GM12892 (cell line): ENCODE data around the gene HIVEP2.

Experiments
- DNase-seq: peaks from one replicate; pipeline ENCODE4 v3.0.0; 2011; ENCODE audit not compliant: insufficient read length
- FAIRE-seq: peaks from 2 replicates; lab custom pipeline; 2011; peaks lifted over from hg19 to GRCh38; lab: Jason Lieb, UNC
- POLR2A ChIP-seq: IDR thresholded peaks from 2 replicates; pipeline ENCODE4 v1.6.1; 2011; ENCODE audit warnings: low read depth, low read length, control low read depth
- POLR2AphosphoS5 ChIP-seq: IDR thresholded peaks from 2 replicates; pipeline ENCODE4 v1.6.1; 2011; ENCODE audit warnings: low read depth, low read length, control low read depth
- TAF1 ChIP-seq: IDR thresholded peaks from 2 replicates; pipeline ENCODE4 v1.6.1; 2011; ENCODE audit warnings: low read depth, mild to moderate bottlenecking, control low read depth, low read length, borderline replicate concordance

Gene HIVEP2

GRCh38 chr6:142863981-142864380 is 81.0 kb downstream of the HIVEP2 start:
- FAIRE-seq (no peak), DNase-seq (no peak)
- TF ChIP-seq POLR2A (no peak), POLR2AphosphoS5 (no peak), TAF1 (no peak)

- DNase-seq (no peak), FAIRE-seq (no peak)
- no peak for TF ChIP-seq POLR2A
- TF ChIP-seq TAF1, result no peak
- TF ChIP-seq POLR2AphosphoS5, result no peak
Observed at GRCh38 chr6:142861711-142862110, 83.3 kb downstream of the HIVEP2 start.

DNA sequence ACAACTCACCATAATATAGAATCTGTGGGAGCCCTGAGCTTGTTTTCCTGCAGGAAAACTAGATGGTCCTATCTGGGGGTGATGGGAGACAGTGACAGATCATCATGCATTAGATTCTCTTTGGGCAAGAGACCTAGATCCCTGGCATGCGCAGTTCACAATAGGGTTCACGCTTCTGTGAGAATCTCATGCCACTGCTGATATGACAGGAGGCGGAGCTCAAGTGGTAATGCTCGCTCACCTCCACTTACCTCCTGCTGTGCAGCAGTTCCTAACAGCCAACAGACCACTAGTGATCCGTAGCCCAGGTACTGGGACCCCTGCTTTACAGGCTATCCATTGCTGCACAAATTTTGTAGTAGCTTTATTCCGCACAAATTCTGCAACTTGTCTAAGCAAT is 84.5 kb downstream of the HIVEP2 start:
- TF ChIP-seq POLR2AphosphoS5 (no peak), POLR2A (no peak)
- DNase-seq, result no peak
- no peak for FAIRE-seq

DNA sequence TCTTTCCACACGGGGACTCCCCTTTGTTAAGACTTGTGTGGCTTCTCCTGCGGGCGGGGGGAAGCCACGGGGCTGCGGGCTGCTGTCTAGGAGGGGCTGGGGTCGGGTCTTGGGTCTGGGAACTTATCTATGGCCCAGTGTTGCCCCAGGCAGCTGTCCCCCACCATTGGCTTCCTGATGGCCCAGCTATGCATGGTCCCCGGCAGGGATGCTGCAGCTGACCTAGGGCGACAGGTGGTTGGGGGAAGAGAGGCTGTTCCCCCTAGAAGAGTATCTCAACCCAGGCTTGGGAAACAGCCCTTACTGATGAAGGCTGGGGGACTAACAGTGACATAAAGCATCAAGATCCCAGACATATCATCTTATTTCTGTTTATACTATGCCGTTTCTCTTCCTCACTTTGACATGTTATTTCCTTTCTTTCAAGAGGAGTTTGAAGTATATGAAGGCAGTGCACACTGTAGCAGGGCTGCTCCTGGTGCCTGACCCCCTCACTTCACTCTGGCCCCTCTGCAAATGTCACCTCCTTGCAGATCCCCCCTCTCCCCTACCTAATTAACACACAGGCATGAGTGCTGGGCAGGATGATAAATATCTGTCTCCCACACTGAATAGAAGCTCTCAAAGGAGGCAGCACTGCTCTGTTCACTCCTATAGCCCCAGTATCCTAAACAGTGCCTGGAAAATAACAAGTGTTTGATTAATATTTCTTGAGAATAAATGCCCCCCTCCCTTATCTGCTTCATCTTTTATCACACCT is 87.0 kb downstream of the HIVEP2 start:
- DNase-seq (no peak), FAIRE-seq (peak; percentile 24)
- TF ChIP-seq POLR2A, result no peak
- TF ChIP-seq POLR2AphosphoS5, result no peak
- no peak for TF ChIP-seq TAF1

GRCh38 chr6:142857233-142857761 is 87.7 kb downstream of the HIVEP2 start:
- no peak for FAIRE-seq
- no peak for DNase-seq
- TF ChIP-seq POLR2A (peak; percentile 56), POLR2AphosphoS5 (no peak)

DNA sequence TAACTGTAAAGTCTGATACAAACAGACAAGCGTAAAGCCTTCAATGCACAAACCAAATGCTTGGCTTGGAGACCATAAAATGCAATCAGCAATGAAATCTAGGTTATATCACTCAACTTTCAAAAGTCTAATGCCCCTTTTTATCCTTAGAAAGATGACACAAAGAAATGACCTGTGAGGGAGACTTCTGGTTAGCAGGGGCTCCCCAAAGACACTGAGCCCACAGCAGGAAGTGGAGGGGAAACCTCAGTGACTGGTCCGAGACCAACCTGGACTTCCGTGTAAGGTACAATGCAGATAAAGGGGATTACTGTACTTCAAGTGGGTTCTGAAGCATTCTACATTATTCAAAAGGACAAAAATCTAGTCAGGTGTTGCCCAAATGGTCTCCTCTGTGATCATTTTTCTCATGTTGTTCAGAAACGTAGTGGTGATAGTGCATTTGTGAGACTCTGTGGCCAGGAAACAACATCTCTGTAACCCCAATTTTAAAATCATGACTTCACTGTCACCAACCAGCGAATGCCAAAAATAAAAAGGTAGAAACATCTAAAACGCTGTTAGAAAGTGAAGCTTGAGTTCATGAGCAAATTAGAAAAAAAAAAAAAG is 88.2 kb downstream of the HIVEP2 start:
- FAIRE-seq, result no peak
- no peak for DNase-seq
- no peak for TF ChIP-seq POLR2AphosphoS5
- TF ChIP-seq POLR2A, result no peak; the same call in 1 of the 2 replicates
- TF ChIP-seq TAF1, result no peak

DNA sequence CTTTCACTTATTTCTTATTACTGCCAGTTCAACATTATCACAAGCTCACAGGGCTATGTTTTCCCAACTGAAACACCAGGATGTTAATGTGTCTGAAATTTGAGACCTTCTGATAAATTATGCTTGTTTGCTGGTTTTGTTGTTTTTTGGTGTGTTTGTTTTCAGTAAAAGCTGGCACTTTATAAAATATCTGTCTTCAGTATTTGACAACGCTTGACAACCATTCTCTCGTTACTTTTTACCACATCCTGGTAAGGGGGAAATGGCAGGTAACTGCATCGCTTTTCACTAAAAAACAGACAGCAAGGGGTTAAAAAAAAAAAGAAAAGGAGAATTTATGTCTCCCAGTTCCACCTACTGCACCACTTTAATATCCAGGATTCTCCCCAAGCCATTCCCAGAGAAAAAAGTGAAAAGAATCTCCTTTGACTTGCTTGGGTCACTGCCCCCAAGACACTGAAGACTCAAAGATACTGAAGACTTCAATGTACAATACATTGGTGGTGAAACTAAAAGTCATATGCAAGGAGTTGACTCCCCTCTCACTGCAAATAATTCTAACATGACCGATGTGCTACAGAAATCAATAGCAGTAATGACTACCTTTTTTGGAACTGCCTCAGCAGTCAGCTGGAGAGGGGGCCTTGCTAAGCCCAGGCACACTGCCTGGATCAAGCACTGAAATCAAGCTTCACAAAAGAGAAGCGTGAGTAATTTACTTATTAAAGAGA is 88.9 kb downstream of the HIVEP2 start:
- TF ChIP-seq POLR2A (no peak; the same call in 1 of the 2 replicates), POLR2AphosphoS5 (no peak), TAF1 (no peak)
- DNase-seq, result no peak
- peak; percentile 83 for FAIRE-seq

- DNase-seq, result no peak
- TF ChIP-seq POLR2A (no peak), TAF1 (no peak), POLR2AphosphoS5 (no peak)
- FAIRE-seq, result no peak
Observed at GRCh38 chr6:142854589-142855488, 90.1 kb downstream of the HIVEP2 start.

DNA sequence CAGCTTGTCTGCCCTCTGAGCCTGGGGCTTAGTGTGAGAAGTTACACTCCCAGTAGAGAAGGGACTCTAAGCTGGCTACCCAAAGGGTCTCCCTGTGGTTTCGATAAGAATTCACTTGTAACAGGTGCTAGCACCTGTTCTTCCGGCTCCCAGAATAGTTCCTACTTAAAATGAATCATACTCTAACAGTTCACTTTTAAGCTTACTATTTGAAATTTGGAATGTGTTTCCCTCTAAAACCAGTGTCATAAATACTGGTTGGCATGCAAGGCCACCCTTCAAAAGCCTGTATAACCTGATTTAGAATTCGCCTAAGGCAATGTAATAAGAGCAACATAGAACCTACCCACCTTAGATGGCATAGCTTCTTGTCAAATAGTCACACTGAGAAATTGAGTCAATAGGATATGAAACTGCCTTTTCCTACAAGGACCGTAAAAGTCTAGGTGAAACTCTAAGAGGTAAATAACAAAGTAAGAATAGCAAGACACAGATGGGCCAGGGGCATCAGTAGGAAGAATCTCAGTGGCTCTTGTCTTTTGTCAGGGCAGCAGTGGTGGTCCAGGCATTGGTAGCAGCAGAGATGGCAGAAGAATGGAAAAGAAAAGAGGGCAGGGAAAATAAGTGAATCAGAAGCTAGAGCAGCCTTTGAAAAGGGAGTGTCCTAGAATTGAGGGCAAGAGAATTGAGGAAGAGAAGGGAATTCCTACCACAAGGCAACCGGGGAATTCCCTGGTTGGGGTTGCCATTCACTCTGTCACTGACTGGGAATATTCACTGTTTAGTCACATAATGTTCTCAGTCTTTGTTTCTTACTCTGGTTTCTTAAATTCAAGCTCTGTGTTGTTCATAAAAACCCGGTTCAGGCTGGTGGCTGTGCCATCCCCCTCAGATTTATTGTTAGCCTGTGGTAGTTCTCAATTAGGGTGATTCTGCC is 91.5 kb downstream of the HIVEP2 start:
- peak; percentile 64 for FAIRE-seq
- TF ChIP-seq POLR2AphosphoS5 (no peak), POLR2A (no peak), TAF1 (no peak)

GRCh38 chr6:142851601-142852000 is 93.4 kb downstream of the HIVEP2 start:
- TF ChIP-seq POLR2AphosphoS5 (no peak), POLR2A (no peak), TAF1 (no peak)
- no peak for FAIRE-seq
- no peak for DNase-seq

More for the DNA sequence above, 91.5 kb downstream of the HIVEP2 start:
- DNase-seq, result no peak
